HG02973 (cell line): ENCODE results near the gene GPR17.

Source experiments
- ATAC-seq: cut with Tn5 transposase; IDR thresholded peaks from one replicate; pipeline ENCODE4 v1.9.1; 2021; ENCODE audit warnings: moderate library complexity; ENCODE audit not compliant: unreplicated experiment

The GPR17 gene

GRCh38 chr2:127641133-127641532 is 4.8 kb upstream of the GPR17 start:
- no peak for ATAC-seq

GRCh38 chr2:127641846-127642507 is 4.0 kb upstream of the GPR17 start:
- ATAC-seq, result no peak

DNA sequence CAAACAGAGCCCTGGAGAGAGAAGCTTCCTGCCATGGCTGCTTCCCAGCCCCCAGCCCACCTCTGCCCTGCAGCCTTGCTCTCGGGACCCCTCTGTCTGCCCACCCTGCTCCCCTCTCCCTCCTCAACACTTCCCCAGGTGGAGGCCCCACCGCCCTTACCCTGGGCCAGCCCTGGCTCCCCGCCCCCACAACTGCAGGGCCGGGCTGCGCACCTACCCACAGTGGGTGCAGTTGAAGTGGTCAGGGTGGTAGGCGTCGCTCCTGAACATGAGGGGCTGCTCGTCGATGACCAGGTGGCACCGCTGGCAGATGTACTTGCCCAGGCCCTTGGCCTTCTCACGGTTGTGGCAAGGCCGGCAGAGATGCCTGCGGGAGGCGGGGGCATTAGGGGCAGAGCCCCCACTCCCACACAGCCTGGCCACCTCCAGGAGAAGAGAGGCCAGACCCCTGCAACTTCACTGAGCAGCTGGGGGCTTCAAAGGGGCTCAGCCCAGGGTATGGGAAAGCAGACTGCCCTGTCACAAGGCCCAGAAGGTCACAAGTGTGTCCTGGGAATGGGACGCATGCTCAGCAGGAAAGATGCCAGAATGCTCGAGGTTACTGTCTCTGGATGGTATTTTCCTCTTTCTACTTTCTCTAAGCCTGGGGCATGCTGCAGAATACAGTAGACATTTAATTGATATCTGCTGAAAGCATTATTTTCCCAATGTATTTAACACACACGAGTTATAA is 3.1 kb upstream of the GPR17 start:
- ATAC-seq, result no peak

DNA sequence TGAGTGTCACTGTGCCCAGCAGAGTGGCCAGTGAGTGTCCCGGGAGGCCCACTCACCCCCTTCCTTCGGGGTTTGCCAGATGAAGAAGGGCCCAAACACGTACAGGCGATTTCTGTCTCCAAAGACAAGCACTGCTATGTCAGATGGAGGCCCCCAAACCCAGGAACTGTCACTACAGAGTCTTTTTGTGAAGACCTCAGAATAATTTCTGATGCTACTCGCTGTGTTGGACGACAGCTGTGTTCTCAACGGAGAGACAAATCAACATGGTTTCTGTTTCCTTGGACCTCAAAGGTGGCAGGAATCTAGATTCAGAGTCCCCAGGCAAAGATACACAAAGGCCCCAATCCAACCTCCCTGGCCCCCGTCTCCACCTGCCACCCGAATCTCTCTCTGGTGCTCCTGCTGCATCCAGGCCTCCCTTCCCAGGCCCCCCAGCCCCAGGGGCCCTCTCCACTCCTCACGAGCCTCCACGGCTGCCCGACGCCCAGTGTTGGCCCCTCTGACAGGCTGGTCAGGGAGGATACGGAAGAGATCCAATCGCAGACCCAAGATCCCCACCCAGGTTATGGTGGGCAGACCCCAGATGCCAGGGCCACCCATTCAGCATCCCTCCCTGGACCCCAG is 2.4 kb upstream of the GPR17 start:
- no peak for ATAC-seq

DNA sequence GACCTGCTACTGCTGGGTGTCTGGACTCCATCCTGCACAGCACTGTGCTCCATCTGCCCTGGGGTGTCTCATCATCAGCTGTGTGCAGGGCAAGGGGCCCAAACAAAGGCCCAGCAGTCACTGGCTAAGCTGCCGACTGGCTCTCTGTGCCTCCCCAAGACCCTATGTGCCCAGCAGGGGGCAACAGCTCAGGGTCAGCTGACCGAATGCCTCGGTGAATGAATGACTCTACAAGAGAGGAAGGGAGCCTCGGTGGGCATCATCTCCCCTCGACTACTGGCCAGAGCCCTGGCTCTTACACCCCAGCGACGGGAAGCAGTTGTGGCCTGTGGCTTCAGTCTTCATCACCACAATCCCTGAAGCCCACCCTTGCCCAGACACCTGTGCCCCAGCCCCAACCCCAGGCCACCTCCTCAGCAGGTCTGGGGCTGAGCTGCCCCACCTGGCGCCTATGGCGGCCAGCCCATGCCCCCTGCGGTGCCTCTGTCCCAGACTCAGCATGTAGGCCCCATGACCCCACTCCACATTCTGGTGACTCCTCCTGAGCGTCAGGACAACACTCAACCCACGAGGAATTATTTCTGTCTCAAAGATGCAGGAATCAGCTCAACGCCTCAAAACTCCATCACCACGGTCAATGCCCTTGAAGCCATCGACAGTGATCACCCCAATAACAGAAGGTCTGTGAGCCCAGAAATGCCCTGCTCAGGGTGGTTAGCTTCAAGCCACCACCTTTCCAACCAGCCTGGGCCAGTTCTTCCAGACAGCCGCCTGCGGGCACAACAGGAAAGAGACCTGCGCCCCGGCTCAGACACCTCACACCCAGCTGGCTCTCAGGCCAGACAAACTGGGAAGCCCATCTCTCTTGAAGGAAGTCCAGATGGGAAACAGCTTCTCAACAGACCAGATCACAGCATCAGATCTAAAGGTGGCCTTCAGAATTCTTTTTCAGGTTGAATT is 1.6 kb upstream of the GPR17 start:
- ATAC-seq, result no peak

GRCh38 chr2:127645026-127645394 is 943 bp upstream of the GPR17 start:
- no peak for ATAC-seq

DNA sequence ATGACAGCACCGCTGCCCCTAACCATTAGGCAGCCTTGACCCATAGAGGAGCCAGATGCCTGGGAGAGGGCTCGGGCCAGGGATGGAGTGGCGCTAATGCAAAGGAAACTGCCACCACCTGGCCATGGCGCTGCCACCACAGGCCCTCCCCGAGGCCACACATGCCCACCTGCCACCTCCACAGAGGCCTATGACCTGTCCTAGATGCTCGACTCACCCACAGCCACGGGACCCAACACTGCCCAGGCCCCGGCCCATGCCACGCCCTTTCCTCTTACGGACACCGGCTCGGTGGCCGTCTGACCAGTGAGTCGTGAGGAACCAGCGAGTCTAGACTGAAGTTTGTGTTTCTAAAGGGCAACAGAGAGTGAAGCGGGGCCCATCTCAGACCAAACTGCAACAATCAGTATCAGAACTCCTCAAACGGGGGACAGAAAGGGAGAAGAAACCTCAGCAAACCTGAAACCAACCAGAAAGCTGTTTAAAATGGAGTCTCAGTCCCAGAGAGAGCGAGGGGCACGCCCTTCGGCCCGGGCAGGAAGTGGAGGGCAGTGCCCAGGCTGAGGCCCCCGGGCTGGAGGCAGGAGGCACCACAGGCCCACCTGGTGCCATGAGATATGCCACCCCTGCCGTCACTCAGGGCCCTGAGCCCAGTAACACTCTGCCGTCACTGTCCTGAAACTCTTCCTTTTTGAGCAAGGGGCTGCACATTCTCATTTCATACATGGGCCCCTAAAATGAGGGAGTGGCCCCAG is 711 bp downstream of the GPR17 start:
- ATAC-seq, result no peak

DNA sequence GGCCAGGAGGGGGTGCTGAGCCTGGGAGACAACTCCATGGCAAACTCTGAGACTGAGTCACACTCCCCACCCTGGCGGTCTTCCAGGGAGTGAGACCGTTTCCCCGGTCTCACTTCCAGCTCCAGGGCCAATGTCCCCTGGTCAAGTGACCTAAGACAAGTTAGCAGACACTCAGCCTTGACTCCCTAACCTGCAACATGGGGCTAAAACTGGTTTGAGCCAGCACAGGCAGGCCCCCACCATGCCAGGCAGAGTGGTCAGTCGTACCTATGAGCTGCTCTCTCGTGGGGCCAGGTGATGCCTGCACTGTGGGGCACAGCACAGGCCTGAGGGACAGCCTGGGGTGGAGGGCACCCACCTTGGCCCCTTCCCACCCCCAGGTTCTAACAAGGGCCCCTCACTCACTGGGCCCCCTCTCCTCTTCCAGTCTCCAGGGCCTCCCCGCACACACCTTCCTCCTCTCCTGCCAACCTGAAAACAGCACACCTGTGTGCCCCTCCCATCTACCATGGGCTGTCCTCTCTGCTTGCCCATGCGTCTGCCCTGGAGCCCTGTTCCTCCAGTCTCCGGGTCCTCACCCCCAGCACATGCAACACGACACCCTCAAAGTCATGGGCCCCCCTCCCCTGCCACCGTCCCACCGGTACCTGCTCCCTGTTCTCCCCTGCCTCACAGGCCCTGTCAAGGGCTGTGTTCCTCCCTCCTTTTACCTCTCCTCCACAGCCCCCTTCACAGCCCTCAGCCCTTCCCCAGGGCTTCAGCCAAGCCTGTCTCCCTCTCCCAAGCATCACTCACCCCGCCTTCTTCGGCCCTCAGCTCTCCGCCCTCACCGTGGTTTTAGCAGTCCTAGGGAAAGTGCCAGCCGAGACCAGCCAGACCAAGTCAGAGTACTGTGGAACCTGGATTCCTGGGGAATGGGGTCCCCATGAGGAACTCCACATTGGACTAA is 1.6 kb downstream of the GPR17 start:
- ATAC-seq, result no peak

- ATAC-seq, result no peak
Measured at GRCh38 chr2:127648321-127648720, 2.4 kb downstream of the GPR17 start.

DNA sequence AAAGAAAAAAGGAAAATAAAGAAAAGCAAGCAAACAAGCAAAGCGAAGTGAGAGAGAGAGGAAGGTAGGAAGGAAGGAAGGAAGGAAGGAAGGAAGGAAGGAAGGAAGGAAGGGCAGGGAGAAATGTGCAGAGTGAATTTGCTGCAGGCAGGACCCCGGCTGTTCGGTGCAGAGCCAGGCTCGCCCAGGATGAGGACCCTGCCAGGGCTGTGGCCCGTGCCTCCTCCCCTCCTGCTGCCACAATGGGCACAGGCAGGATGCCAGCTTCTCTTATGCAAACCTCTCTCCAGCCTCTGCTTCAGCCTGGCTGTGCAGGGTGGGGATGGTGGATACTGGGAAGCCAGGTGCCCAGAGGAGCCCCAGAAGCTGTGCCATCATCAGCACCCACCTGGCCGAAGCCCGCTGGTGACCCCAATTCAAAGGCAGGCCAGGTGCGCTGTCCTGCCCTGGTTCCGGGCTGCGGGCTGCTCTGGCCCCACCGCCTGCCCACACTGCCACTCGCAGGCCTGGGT is 3.2 kb downstream of the GPR17 start:
- ATAC-seq, result no peak

- peak; percentile 46 for ATAC-seq
Measured at GRCh38 chr2:127649684-127650040, 3.7 kb downstream of the GPR17 start.

DNA sequence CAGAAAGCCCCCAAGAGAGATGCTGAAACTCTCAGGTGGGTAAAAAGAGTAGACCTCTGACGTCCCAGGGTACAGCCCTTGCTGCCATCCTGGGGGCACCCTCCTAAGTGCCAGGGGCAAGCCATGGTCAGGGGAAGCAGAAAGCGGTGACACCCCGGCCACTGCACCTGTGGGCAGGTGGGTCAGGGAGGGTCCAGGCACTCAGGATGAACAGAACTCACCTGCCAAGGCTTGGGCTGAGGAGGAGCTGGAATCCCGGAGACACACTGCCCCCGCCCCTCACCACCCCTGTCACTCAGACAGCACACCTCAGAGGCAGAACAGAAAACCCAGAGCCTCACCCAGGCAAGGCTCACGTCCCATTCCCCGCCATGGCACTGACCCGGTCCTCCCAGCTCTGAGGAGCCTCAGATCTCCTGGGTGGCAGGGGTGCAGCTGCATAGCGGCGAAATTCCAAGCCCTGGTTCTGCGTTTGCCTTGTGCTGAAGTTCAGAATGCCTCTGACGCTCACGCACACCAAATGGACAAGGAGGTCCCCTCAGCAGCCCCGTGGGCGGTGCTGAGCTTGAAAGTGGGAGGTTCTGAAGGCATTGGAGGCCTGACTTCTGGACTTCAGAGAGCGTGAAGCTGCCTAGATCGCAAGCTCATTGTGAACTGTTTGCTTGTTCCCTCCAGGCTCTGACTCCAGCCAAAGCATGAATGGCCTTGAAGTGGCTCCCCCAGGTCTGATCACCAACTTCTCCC is 4.3 kb downstream of the GPR17 start:
- ATAC-seq, result no peak

DNA sequence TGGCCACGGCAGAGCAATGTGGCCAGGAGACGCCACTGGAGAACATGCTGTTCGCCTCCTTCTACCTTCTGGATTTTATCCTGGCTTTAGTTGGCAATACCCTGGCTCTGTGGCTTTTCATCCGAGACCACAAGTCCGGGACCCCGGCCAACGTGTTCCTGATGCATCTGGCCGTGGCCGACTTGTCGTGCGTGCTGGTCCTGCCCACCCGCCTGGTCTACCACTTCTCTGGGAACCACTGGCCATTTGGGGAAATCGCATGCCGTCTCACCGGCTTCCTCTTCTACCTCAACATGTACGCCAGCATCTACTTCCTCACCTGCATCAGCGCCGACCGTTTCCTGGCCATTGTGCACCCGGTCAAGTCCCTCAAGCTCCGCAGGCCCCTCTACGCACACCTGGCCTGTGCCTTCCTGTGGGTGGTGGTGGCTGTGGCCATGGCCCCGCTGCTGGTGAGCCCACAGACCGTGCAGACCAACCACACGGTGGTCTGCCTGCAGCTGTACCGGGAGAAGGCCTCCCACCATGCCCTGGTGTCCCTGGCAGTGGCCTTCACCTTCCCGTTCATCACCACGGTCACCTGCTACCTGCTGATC is 4.9 kb downstream of the GPR17 start:
- ATAC-seq, result no peak

DNA sequence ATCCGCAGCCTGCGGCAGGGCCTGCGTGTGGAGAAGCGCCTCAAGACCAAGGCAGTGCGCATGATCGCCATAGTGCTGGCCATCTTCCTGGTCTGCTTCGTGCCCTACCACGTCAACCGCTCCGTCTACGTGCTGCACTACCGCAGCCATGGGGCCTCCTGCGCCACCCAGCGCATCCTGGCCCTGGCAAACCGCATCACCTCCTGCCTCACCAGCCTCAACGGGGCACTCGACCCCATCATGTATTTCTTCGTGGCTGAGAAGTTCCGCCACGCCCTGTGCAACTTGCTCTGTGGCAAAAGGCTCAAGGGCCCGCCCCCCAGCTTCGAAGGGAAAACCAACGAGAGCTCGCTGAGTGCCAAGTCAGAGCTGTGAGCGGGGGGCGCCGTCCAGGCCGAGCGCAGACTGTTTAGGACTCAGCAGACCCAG is 5.4 kb downstream of the GPR17 start:
- no peak for ATAC-seq

DNA sequence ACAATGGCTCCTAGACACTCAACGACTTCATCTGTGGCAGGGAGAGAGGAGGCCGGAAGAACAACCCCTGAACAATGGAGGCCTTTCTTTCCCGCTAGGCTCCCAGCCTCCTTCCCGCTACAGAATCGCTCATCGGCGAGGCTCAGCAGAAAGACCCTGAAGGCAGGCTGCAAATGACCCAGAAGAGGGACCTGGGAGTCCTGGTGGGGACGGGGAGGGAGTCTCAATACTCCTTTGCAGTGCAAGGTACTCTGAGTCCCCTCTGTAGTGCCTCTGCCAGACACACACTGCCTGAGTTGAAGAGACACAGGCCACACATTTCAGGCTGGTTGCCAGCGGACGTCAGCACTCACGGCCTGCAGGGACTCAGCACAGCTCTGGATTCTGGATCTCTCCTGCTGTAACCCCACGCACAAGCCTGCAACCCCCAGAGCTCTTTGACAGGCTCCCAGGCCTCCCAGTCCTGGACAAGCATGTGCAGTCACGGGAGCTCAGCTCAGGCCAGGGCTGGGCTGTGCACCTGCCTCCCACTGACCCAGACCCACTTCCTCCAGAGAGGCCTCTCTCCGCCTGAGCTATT is 6.1 kb downstream of the GPR17 start:
- no peak for ATAC-seq

- no peak for ATAC-seq
Measured at GRCh38 chr2:127652786-127653357, 6.9 kb downstream of the GPR17 start.

DNA sequence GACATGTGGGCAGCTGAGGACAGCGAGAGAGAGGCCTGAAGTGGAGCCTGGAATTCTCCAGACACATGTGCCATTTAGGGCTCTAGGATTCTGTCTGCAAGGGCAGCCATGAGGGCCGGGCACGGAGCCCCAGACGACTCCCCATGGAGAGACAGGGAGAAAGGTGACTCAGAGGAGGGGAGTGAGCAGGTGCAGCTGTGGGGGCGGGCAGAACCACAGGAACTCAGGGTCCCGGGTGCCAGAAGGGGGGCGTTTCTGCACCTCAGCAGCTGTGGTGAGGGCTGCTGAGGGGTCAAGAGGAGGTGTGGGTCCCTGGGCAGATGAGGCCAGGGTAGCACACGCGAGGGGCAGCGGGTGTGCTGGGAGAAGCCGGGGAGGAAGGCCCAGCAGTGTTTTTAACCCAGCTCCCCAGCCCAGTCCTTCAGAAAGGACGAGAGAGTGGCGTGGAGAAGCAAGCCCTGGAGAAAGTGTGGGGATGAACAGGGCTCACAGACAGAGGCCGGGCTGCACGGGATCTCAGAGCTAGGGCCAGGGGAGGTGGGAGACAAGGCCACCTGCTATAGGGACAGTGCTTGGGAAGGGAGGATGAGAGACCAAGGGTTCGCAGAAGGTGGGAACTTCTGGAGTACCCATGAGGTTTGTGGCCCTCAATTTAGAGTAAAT is 7.6 kb downstream of the GPR17 start:
- no peak for ATAC-seq
